HepG2 (cell line): ENCODE data around the gene OSBPL10. TPM values are rescaled to one million over a fixed set of nuclear protein-coding genes. Genes with fewer than 3 reads are reported as not detected.

Experiments
- ATAC-seq: fragments of 200-7000 bp; cut with Tn5 transposase; 3 replicates; pipeline ENCODE4 v1.9.1; 2020; ENCODE audit warnings: mild to moderate bottlenecking, moderate library complexity
- BruUV-seq: library from RNA; stranded (reverse); fragments of 400-500 nt; replicated peaks from 2 replicates; lab custom pipeline; 2021; lab: Mats Ljungman, UMichigan
- CTCF ChIA-PET: fragments of 300-600 bp; formaldehyde crosslinking; extraction: SDS; loops from one replicate; lab custom pipeline; 2021; ENCODE audit warnings: low total read pairs, inconsistent platforms, low intra/inter-chr PET ratio; lab: Yijun Ruan, JAX
- POLR2A ChIA-PET: fragments of 350-600 bp; sonication (Branson Sonifier 250); formaldehyde crosslinking; loops from one replicate; lab custom pipeline; 2020; ENCODE audit warnings: antibody characterized with exemption, inconsistent platforms; lab: Yijun Ruan, JAX
- DNase-seq: peaks from one replicate; pipeline ENCODE4 v3.0.0-alpha.2; 2015; ENCODE audit warnings: low spot score
- FAIRE-seq: peaks from 3 replicates; lab custom pipeline; 2011; peaks lifted over from hg19 to GRCh38; lab: Jason Lieb, UNC
- H2AFZ ChIP-seq: one replicate; pipeline ENCODE4 v1.6.1; 2011; ENCODE audit warnings: low read length, inconsistent platforms
- H3K27ac ChIP-seq: fragments of 300-600 bp; 3 replicates; pipeline ENCODE4 v1.8.0; 2011; ENCODE audit warnings: mixed run types, mild to moderate bottlenecking, mixed read lengths, low read length, inconsistent platforms; ENCODE audit not compliant: insufficient read depth; ENCODE audit errors: extremely low read length
- H3K27me3 ChIP-seq, 2 experiments: fragments of 200-600 bp in 1 of 2; 2 replicates in 1 of 2; 3 replicates in 1 of 2; pipeline versions ENCODE4 v1.6.0 to v1.8.0; 2011; ENCODE audit warnings: low read length in 2 of 2, mild to moderate bottlenecking in 2 of 2, moderate library complexity in 2 of 2, inconsistent platforms in 1 of 2; ENCODE audit not compliant: insufficient read depth in 2 of 2, control insufficient read depth in 1 of 2
- H3K36me3 ChIP-seq, 2 experiments: fragments of 200-600 bp in 1 of 2; replicated peaks in 1 of 2; 2 replicates in 1 of 2; 3 replicates in 1 of 2; pipeline versions ENCODE4 v1.5.1 to v1.8.0; 2011; ENCODE audit warnings: low read length in 2 of 2, inconsistent platforms in 1 of 2; ENCODE audit not compliant: insufficient read depth in 2 of 2, control insufficient read depth in 1 of 2
- H3K4me1 ChIP-seq: 2 replicates; pipeline ENCODE4 v1.5.1; 2012; ENCODE audit warnings: low read length, inconsistent platforms; ENCODE audit not compliant: insufficient read depth
- H3K4me2 ChIP-seq: 2 replicates; pipeline ENCODE4 v1.6.0; 2011; ENCODE audit warnings: low read depth, low read length, inconsistent platforms
- H3K4me3 ChIP-seq, 3 experiments: fragments of 200-600 bp in 1 of 3; sonication (generic), shearing (Covaris generic) in 1 of 3; replicated peaks in 1 of 3; 2 replicates each; pipeline ENCODE4 v1.5.1; 2011 to 2016; ENCODE audit warnings: low read length in 3 of 3, inconsistent platforms in 2 of 3, low read depth in 2 of 3, mild to moderate bottlenecking in 2 of 3, control low read depth in 1 of 3, mixed read lengths in 1 of 3; ENCODE audit not compliant: insufficient read depth in 1 of 3
- H3K79me2 ChIP-seq: one replicate; pipeline ENCODE4 v1.6.1; 2011; ENCODE audit warnings: low read length, inconsistent platforms; ENCODE audit not compliant: insufficient read depth
- H3K9ac ChIP-seq: 2 replicates; pipeline ENCODE4 v1.6.0; 2011; ENCODE audit warnings: mild to moderate bottlenecking, low read depth, low read length, inconsistent platforms; ENCODE audit not compliant: insufficient read depth
- H3K9me3 ChIP-seq: 2 replicates; pipeline ENCODE4 v1.5.1; 2012; ENCODE audit warnings: mild to moderate bottlenecking, low read length
- H4K20me1 ChIP-seq: 2 replicates; pipeline ENCODE4 v1.6.0; 2011; ENCODE audit warnings: inconsistent platforms, mild to moderate bottlenecking, low read length, moderate library complexity; ENCODE audit not compliant: insufficient read depth
- CBX1 ChIP-seq: IDR thresholded peaks from one replicate; pipeline ENCODE4 v1.6.1; 2016; ENCODE audit warnings: antibody characterized with exemption, low read depth
- HMGA1 ChIP-seq: sonication (generic); formaldehyde crosslinking; conservative IDR thresholded peaks from 2 replicates; pipeline ENCODE4 v1.4.0; 2020; ENCODE audit warnings: missing genetic modification reagents
- KDM5B ChIP-seq: sonication (generic); formaldehyde crosslinking; IDR thresholded peaks from 2 replicates; pipeline ENCODE4 v1.4.0; 2020; ENCODE audit warnings: missing genetic modification reagents, mild to moderate bottlenecking, borderline replicate concordance
- LRRFIP1 ChIP-seq: sonication (generic); formaldehyde crosslinking; conservative IDR thresholded peaks from 2 replicates; pipeline ENCODE4 v1.4.0; 2020; ENCODE audit warnings: missing genetic modification reagents
- MAF1 ChIP-seq: sonication (generic); formaldehyde crosslinking; IDR thresholded peaks from 2 replicates; pipeline ENCODE4 v1.5.0; 2020; ENCODE audit warnings: missing genetic modification reagents, borderline replicate concordance
- MTERF4 ChIP-seq: sonication (generic); formaldehyde crosslinking; IDR thresholded peaks from 2 replicates; pipeline ENCODE4 v1.8.0; 2023; ENCODE audit warnings: mild to moderate bottlenecking, missing genetic modification reagents
- RBAK ChIP-seq: sonication (generic); formaldehyde crosslinking; IDR thresholded peaks from 2 replicates; pipeline ENCODE4 v1.5.1; 2020; ENCODE audit warnings: mild to moderate bottlenecking, missing genetic modification reagents
- SAP130 ChIP-seq: IDR thresholded peaks from 2 replicates; pipeline ENCODE4 v1.6.1; 2016; ENCODE audit warnings: low read depth
- SMYD3 ChIP-seq: sonication (generic); formaldehyde crosslinking; IDR thresholded peaks from 2 replicates; pipeline ENCODE4 v1.8.1; 2023; ENCODE audit warnings: mild to moderate bottlenecking, missing genetic modification reagents
- THYN1 ChIP-seq: sonication (generic); formaldehyde crosslinking; IDR thresholded peaks from 2 replicates; pipeline ENCODE4 v1.8.1; 2023; ENCODE audit warnings: low read depth, mild to moderate bottlenecking, moderate library complexity, missing genetic modification reagents, borderline replicate concordance
- U2AF2 ChIP-seq: fragments of 200-400 bp; formaldehyde crosslinking; IDR thresholded peaks from 2 replicates; pipeline ENCODE4 v1.6.1; 2017; ENCODE audit warnings: low read depth, mild to moderate bottlenecking, low read length
- ZFP1 ChIP-seq: IDR thresholded peaks from 2 replicates; pipeline ENCODE4 v1.6.1; 2016
- ZNF12 ChIP-seq: sonication (generic); formaldehyde crosslinking; IDR thresholded peaks from 2 replicates; pipeline ENCODE4 v1.5.0; 2020; ENCODE audit warnings: missing genetic modification reagents
- ZNF124 ChIP-seq: sonication (generic); formaldehyde crosslinking; IDR thresholded peaks from 2 replicates; pipeline ENCODE4 v1.4.0; 2020; ENCODE audit warnings: missing genetic modification reagents
- ZNF569 ChIP-seq: sonication (generic); formaldehyde crosslinking; IDR thresholded peaks from 2 replicates; pipeline ENCODE4 v1.5.0; 2020; ENCODE audit warnings: mild to moderate bottlenecking, missing genetic modification reagents, moderate library complexity, borderline replicate concordance
- ZNF570 ChIP-seq: sonication (generic); formaldehyde crosslinking; IDR thresholded peaks from 2 replicates; pipeline ENCODE4 v1.4.0; 2020; ENCODE audit warnings: mild to moderate bottlenecking, missing genetic modification reagents, borderline replicate concordance
- WGBS: methylation state at CpG from one replicate; pipeline ENCODE4 v1.1.6; 2017; ENCODE audit warnings: low lambda C conversion rate; 5-methylcytosine and 5-hydroxymethylcytosine counted together
- in situ Hi-C: cut with HindIII; loops from 2 replicates; pipeline ENCODE4 v1.10.0; 2017; ENCODE audit warnings: low pct_unique_long_range_greater_than_20kb; ENCODE audit not compliant: extremely low pct_ligation_motif_present
- intact Hi-C: fragments of 100-400 bp; cut with micrococcal nuclease; formaldehyde crosslinking; loops from one replicate; pipeline ENCODE4 v1.10.0; 2022; ENCODE audit not compliant: unreplicated experiment
- polyA plus RNA-seq, 8 experiments: library from polyadenylated mRNA; depleted of rRNA in 3 of 8; stranded (reverse) in 7 of 8; unstranded in 1 of 8; fragments of >200 nt; fragmentation: Illumina TruSeq in 4 of 8; extraction: Trizol in 4 of 8; gene quantifications; 2 replicates each; pipeline versions ENCODE4 v1.2.1 to v1.2.3, GENCODE V29; 2011 to 2016; ENCODE audit warnings: low read depth in 4 of 8, missing spikeins in 1 of 8, mixed read lengths in 1 of 8; ENCODE audit not compliant: insufficient read depth in 1 of 8
- total RNA-seq, 5 experiments: library from RNA; depleted of rRNA; stranded (reverse); fragments of >200 nt; fragmentation: Illumina TruSeq; extraction: Trizol; gene quantifications; 2 replicates each; pipeline ENCODE4 v1.2.3, GENCODE V29; 2016; ENCODE audit warnings: low read depth in 1 of 5
- TF ChIP-seq, protein P1 (sequence below): sonication (generic); formaldehyde crosslinking; IDR thresholded peaks from 2 replicates; pipeline ENCODE4 v1.9.0; 2021; ENCODE audit warnings: missing genetic modification reagents, borderline replicate concordance

OSBPL10 gene
- total and polyA plus RNA-seq, 2 of the 13 experiments (the other 11 are each of a cell fraction or from before 2014, with no cell fraction given) = 10.3 to 28.6 TPM

DNA sequence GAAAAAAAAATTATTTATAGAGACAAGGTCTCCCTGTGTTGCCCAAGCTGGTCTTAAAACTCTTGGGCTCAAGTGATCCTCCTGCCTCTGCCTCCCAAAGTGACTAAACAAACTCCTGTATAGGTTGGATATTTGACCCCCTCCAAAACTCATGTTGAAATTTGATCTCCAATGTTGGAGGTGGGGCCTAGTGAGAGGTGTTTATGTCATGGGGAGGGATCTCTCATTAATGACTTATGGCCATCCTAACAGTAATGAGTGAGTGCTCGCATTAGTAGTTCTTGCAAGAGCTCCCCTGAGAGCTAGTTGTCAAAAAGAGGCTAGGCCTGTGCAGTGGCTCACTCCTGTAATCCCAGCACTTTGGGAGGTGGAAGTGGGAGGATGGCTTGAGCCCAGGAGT is 307.1 kb downstream of the OSBPL10 start (continued):
- TF ChIP-seq MAF1 (CRISPR knock-in tag) (no peak), MTERF4 (no peak), ZNF570 (no peak)

DNA sequence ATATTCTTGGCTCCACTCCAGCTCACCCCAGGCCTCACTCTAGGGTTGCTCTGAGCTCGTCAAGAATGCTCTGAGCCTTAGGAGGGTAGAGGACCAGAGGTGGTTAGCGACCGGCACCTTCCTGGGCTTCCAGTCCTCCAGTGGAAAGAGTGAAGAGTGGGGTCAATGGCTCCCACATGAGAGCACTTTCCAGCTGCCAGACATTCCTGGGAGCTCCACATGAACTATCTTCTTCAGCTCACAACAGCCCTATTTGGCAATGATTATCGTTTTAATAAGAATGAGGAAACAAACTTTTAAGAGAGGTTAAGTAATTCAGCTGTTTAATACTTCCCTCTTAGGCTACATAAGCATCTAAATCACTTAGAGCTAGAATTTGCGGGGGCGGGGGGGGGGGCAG is 309.1 kb downstream of the OSBPL10 start:
- ChIA-PET POLR2A (no interaction called here), CTCF (no interaction called here)
- Histone ChIP-seq H3K4me3 (no peak overlapping the region), H3K4me1 (no peaks in the 10 kb centered on the region), H3K27ac (no peak overlapping the region), H3K36me3 (peaks cover 8 to 10% of the 10 kb centered on the region in 2 experiments; a peak in 4 of 5 replicates), H4K20me1 (no peaks in the 10 kb centered on the region), H3K79me2 (no peaks in the 10 kb centered on the region), H3K9ac (no peak overlapping the region), H2AFZ (no peak overlapping the region), H3K9me3 (no peaks in the 10 kb centered on the region), H3K27me3 (no peaks in the 10 kb centered on the region), H3K4me2 (no peak overlapping the region)
- in situ Hi-C loops = no loop called here
- 92% methylated on average over 6 of the region's 6 CpGs for WGBS
- ATAC-seq (no peak), FAIRE-seq (no peak), DNase-seq (no peak)
- intact Hi-C loops = no loop called here
- BruUV-seq = no TSS peak
- TF ChIP-seq ZFP1 (CRISPR knock-in tag) = no peak
- TF ChIP-seq LRRFIP1 (CRISPR knock-in tag) = no peak
- TF ChIP-seq, protein P1, sequence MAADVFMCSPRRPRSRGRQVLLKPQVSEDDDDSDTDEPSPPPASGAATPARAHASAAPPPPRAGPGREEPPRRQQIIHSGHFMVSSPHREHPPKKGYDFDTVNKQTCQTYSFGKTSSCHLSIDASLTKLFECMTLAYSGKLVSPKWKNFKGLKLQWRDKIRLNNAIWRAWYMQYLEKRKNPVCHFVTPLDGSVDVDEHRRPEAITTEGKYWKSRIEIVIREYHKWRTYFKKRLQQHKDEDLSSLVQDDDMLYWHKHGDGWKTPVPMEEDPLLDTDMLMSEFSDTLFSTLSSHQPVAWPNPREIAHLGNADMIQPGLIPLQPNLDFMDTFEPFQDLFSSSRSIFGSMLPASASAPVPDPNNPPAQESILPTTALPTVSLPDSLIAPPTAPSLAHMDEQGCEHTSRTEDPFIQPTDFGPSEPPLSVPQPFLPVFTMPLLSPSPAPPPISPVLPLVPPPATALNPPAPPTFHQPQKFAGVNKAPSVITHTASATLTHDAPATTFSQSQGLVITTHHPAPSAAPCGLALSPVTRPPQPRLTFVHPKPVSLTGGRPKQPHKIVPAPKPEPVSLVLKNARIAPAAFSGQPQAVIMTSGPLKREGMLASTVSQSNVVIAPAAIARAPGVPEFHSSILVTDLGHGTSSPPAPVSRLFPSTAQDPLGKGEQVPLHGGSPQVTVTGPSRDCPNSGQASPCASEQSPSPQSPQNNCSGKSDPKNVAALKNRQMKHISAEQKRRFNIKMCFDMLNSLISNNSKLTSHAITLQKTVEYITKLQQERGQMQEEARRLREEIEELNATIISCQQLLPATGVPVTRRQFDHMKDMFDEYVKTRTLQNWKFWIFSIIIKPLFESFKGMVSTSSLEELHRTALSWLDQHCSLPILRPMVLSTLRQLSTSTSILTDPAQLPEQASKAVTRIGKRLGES = no peak
- no peak for TF ChIP-seq KDM5B
- no peak for TF ChIP-seq ZNF569 (CRISPR knock-in tag)
- no peak for TF ChIP-seq ZNF12 (CRISPR knock-in tag)
- TF ChIP-seq HMGA1 = no peak
- no peak for TF ChIP-seq ZNF124 (CRISPR knock-in tag)
- TF ChIP-seq SMYD3 = no peak
- TF ChIP-seq THYN1 = no peak
- no peak for TF ChIP-seq CBX1
- no peak for TF ChIP-seq U2AF2
- no peak for TF ChIP-seq SAP130 (CRISPR knock-in tag)
- no peak for TF ChIP-seq RBAK (CRISPR knock-in tag)
